Vagina (tissue), 2 donors: Measurements from ENCODE around the gene MCM5.

Experiments used
- POLR2A ChIP-seq, 2 donors: fragments of 450-650 bp; IDR thresholded peaks; one replicate each; pipeline ENCODE4 v1.6.1; 2017; ENCODE audit warnings: antibody characterized with exemption in 2 of 2, mild to moderate bottlenecking in 2 of 2, moderate library complexity in 2 of 2
- TF ChIP-seq, protein P1 (sequence below), 3 experiments: fragments of 450-650 bp in 2 of 3; fragments of 200-600 bp in 1 of 3; sonication (generic) in 1 of 3; IDR thresholded peaks; one replicate each; pipeline ENCODE4 v1.5.1; 2017 to 2019; ENCODE audit warnings: antibody characterized with exemption in 3 of 3, mild to moderate bottlenecking in 2 of 3, moderate library complexity in 2 of 3

DNA sequence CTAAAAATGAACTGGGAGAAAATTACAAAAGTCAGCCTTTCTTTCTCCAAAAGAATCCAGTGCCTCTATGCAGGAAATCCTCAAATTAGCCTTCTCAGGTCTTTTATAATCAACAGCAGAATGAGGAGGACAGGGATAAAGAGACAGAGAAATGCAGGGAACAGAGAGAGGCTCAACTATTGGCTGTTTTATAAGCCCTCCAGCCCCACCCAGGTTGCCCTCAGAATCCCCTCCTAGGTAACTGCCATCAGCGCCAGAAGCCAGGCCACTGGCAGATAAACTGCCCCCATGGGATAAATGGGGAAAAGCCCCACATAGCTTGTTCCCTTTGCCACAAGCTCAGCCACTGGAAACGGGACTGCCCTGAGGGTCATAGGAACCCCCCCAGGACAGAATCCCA, 29.9 kb upstream of the MCM5 start:
- TF ChIP-seq, protein P1, sequence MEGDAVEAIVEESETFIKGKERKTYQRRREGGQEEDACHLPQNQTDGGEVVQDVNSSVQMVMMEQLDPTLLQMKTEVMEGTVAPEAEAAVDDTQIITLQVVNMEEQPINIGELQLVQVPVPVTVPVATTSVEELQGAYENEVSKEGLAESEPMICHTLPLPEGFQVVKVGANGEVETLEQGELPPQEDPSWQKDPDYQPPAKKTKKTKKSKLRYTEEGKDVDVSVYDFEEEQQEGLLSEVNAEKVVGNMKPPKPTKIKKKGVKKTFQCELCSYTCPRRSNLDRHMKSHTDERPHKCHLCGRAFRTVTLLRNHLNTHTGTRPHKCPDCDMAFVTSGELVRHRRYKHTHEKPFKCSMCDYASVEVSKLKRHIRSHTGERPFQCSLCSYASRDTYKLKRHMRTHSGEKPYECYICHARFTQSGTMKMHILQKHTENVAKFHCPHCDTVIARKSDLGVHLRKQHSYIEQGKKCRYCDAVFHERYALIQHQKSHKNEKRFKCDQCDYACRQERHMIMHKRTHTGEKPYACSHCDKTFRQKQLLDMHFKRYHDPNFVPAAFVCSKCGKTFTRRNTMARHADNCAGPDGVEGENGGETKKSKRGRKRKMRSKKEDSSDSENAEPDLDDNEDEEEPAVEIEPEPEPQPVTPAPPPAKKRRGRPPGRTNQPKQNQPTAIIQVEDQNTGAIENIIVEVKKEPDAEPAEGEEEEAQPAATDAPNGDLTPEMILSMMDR (IDR thresholded peaks at IDR 0.05), result no peak
- no peak for TF ChIP-seq POLR2A (IDR thresholded peaks at IDR 0.05)
